Omental fat pad (tissue), 4 donors: Measurements from ENCODE around the gene SCRG1. TPM values are rescaled to one million over a fixed set of nuclear protein-coding genes. Genes with fewer than 3 reads are reported as not detected.
A peak's percentile ranks its signal among the peaks of the same experiment; 100 is the strongest.

Source experiments
- ATAC-seq: fragments of 150-250 bp; one replicate; pipeline ENCODE4 v1.9.1; 2016; ENCODE audit warnings: mild to moderate bottlenecking, moderate library complexity; ENCODE audit not compliant: low FRiP score
- DNase-seq: peaks from one replicate; pipeline ENCODE4 v3.0.0-alpha.2; 2019; ENCODE audit warnings: low spot score
- CTCF ChIP-seq, 3 donors: fragments of 450-650 bp; IDR thresholded peaks; one replicate each; pipeline ENCODE4 v1.5.1; 2016 to 2017; ENCODE audit warnings: antibody characterized with exemption in 3 of 3, mild to moderate bottlenecking in 3 of 3, moderate library complexity in 2 of 3
- total RNA-seq, 4 donors: library from RNA; depleted of rRNA; stranded (reverse); fragments of >200 nt; gene quantifications; one replicate each; pipeline ENCODE4 v1.1.0, GENCODE V29; 2016

Gene SCRG1
- total RNA-seq, 4 donors from 2014 or later: 0.25 to 0.79 (median 0.50) TPM

DNA sequence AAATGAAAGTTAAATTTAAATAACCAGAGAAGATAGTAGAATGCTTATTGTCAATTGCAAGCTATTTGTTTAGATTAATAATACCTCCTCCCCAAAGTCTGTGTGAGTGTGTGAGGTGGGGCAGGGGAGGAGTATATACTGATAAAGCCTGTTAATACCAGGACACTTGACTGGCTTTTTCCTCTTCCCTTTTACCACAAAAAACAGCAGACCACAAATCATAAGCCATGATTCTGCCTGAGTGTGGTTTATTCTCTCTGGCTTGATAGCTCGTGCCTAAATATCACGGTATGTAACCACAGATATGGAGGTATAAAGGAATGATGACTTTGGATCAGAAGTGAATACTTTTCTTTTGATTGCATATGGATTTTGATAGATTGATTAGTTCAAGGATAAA lies 21.9 kb upstream of the SCRG1 start:
- no peak for TF ChIP-seq CTCF (IDR thresholded peaks at IDR 0.05)
- no peak for DNase-seq
- no peak for ATAC-seq

- ATAC-seq: no peak
- no peak for TF ChIP-seq CTCF (IDR thresholded peaks at IDR 0.05)
- no peak for DNase-seq
Observed at GRCh38 chr4:173420324-173420752, 21.4 kb upstream of the SCRG1 start.

GRCh38 chr4:173418639-173419038 lies 19.7 kb upstream of the SCRG1 start:
- no peak for TF ChIP-seq CTCF (IDR thresholded peaks at IDR 0.05)
- ATAC-seq: no peak
- DNase-seq: no peak

DNA sequence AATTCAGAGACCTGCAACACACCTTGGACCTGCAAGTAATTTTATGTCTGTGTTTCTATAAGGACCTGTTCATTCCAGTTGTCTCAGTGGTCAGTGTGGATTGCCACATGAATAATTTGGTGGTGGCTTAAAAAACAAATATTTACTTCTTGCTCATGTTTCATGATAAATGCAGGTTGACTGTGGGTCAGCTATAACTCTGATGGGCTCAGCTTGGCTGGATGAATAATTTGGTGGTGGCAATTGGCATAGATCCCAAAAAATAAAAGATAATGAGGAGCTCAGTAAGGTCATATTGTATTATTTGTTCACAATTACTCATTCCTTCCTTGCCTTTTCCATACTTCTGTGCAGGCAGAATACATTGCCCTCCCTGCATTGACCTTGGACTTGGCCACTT lies 18.9 kb upstream of the SCRG1 start:
- ATAC-seq (no peak), DNase-seq (no peak)
- TF ChIP-seq CTCF (IDR thresholded peaks at IDR 0.05): no peak

DNA sequence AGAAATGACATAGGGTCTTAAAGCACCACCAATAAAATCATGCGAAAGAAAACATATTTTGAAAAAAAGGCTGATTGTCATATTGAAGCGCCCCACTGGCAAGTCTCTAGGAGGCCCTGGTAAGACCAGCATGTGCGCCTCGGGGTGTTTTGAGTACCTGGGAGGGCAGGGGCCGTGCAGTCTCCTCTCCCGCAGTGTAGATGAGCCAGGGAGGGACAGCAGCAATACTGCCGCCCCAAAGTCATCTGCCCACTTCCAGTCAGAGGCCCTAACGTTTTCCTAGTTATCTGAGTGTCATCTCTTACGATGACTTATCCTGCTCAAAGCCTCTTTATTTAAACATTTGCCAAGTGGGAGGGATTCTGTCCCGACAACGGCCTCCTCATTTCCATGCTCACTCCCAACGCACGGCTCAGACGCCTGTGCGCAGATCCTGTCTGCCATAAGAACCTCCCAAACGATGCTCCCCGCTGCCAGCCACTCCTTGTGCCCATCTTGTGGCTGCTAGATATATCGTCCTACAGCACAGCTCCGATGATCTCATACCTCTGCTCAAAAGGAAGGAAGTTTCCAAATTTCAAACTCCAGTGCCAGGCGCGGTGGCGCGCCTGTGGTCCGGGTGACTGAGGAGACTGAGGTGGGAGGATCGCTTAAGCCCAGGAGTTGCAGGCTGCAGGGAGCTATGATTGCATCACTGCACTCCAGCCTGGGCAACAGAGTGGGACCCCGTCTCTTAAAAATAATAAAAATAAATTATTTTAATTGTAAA lies 17.2 kb upstream of the SCRG1 start:
- peak; percentile 28 for ATAC-seq
- no peak for TF ChIP-seq CTCF (IDR thresholded peaks at IDR 0.05)
- no peak for DNase-seq

GRCh38 chr4:173415092-173415491 lies 16.2 kb upstream of the SCRG1 start:
- no peak for TF ChIP-seq CTCF (IDR thresholded peaks at IDR 0.05)
- no peak for DNase-seq
- ATAC-seq: no peak

GRCh38 chr4:173414456-173414855 lies 15.5 kb upstream of the SCRG1 start:
- DNase-seq: no peak
- no peak for TF ChIP-seq CTCF (IDR thresholded peaks at IDR 0.05)
- ATAC-seq: no peak
